GM12801 (cell line): Measurements from ENCODE around the gene RPTOR.

Source experiments
- TF ChIP-seq, protein P1 (sequence below): IDR thresholded peaks from one replicate; pipeline ENCODE4 v1.5.1; 2011; ENCODE audit warnings: control low read depth; ENCODE audit not compliant: insufficient read length; ENCODE audit errors: extremely low read depth

The RPTOR gene

GRCh38 chr17:80637048-80637781 is 92.6 kb downstream of the RPTOR start:
- TF ChIP-seq, protein P1, sequence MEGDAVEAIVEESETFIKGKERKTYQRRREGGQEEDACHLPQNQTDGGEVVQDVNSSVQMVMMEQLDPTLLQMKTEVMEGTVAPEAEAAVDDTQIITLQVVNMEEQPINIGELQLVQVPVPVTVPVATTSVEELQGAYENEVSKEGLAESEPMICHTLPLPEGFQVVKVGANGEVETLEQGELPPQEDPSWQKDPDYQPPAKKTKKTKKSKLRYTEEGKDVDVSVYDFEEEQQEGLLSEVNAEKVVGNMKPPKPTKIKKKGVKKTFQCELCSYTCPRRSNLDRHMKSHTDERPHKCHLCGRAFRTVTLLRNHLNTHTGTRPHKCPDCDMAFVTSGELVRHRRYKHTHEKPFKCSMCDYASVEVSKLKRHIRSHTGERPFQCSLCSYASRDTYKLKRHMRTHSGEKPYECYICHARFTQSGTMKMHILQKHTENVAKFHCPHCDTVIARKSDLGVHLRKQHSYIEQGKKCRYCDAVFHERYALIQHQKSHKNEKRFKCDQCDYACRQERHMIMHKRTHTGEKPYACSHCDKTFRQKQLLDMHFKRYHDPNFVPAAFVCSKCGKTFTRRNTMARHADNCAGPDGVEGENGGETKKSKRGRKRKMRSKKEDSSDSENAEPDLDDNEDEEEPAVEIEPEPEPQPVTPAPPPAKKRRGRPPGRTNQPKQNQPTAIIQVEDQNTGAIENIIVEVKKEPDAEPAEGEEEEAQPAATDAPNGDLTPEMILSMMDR = no peak

- TF ChIP-seq, protein P1 = no peak
Measured at GRCh38 chr17:80639658-80640057, 95.0 kb downstream of the RPTOR start.

GRCh38 chr17:80640366-80641084 is 95.9 kb downstream of the RPTOR start:
- TF ChIP-seq, protein P1 = no peak

- TF ChIP-seq, protein P1 = no peak
Measured at GRCh38 chr17:80643326-80644099, 98.9 kb downstream of the RPTOR start.

GRCh38 chr17:80644536-80644935 is 99.9 kb downstream of the RPTOR start:
- TF ChIP-seq, protein P1 = no peak

GRCh38 chr17:80645706-80646325 is 101.2 kb downstream of the RPTOR start:
- TF ChIP-seq, protein P1 = no peak

- TF ChIP-seq, protein P1 = no peak
Measured at GRCh38 chr17:80646328-80646727, 101.7 kb downstream of the RPTOR start.
